ENCODE data around the gene EZH1.

Gene EZH1

GRCh38 chr17:42744806-42745617 is at the start of gene EZH1:
Gene EZH1 (minus strand): TSS chr17:42745040. CDS start chr17:42728941, 16,099 bp downstream.
- DNase-seq (peak; percentile 94), ATAC-seq (peak; percentile 93)

GRCh38 chr17:42792545-42792944 is 47.7 kb upstream of the EZH1 start:
- no peak for DNase-seq
- no peak for ATAC-seq

- DNase-seq, result no peak
Measured at GRCh38 chr17:42791948-42792347, 47.1 kb upstream of the EZH1 start.

GRCh38 chr17:42787266-42787665 is 42.4 kb upstream of the EZH1 start:
- no peak for ATAC-seq

More at GRCh38 chr17:42791948-42792347, 47.1 kb upstream of the EZH1 start:
- ATAC-seq, result no peak

GRCh38 chr17:42784811-42785592 is 40.2 kb upstream of the EZH1 start:
- no peak for DNase-seq
- ATAC-seq, result no peak

More at GRCh38 chr17:42787266-42787665, 42.4 kb upstream of the EZH1 start:
- no peak for DNase-seq

- DNase-seq (no peak), ATAC-seq (no peak)
Measured at GRCh38 chr17:42784409-42784808, 39.6 kb upstream of the EZH1 start.

GRCh38 chr17:42783791-42784138 is 38.9 kb upstream of the EZH1 start:
- DNase-seq, result no peak
- no peak for ATAC-seq

GRCh38 chr17:42783062-42783790 is 38.4 kb upstream of the EZH1 start:
- ATAC-seq (no peak), DNase-seq (no peak)

GRCh38 chr17:42782166-42783061 is 37.6 kb upstream of the EZH1 start:
- no peak for ATAC-seq
- DNase-seq, result no peak

- ATAC-seq (no peak), DNase-seq (no peak)
Measured at GRCh38 chr17:42781639-42782165, 36.9 kb upstream of the EZH1 start.

- ATAC-seq (no peak), DNase-seq (no peak)
Measured at GRCh38 chr17:42780851-42781638, 36.2 kb upstream of the EZH1 start.

- ATAC-seq (no peak), DNase-seq (no peak)
Measured at GRCh38 chr17:42779936-42780850, 35.4 kb upstream of the EZH1 start, which contains the start of gene WNK4. Gene WNK4 (plus strand): TSS chr17:42780610. CDS start chr17:42780699, 89 bp downstream.

- ATAC-seq (no peak), DNase-seq (no peak)
Measured at GRCh38 chr17:42779304-42779935, 34.6 kb upstream of the EZH1 start.

- DNase-seq (no peak), ATAC-seq (no peak)
Measured at GRCh38 chr17:42778570-42778969, 33.7 kb upstream of the EZH1 start.

GRCh38 chr17:42775534-42776098 is 30.8 kb upstream of the EZH1 start:
- DNase-seq, result no peak
- ATAC-seq, result no peak

GRCh38 chr17:42774066-42774745 is 29.4 kb upstream of the EZH1 start:
- DNase-seq (no peak), ATAC-seq (no peak)

- DNase-seq, result peak; percentile 80
- ATAC-seq, result peak; percentile 95
Measured at GRCh38 chr17:42773290-42774035, 28.6 kb upstream of the EZH1 start, which contains the start of gene VPS25. Gene VPS25 (plus strand): TSS chr17:42773449. CDS start chr17:42773476, 27 bp downstream.
